Tibial artery (tissue), 4 donors: ENCODE measurements around the gene KMT2B.

Experiments
- DNase-seq, 2 donors: peaks; one replicate each; pipeline ENCODE4 v3.0.0-alpha.2; 2019
- H3K27ac ChIP-seq, 2 donors: fragments of 200-600 bp; sonication (generic) in 1 of 2; 1 replicate in 1 of 2; 2 replicates in 1 of 2; pipeline ENCODE4 v1.5.1; 2018 to 2019; ENCODE audit warnings: mild to moderate bottlenecking in 1 of 2
- H3K27me3 ChIP-seq, 2 donors: fragments of 200-600 bp; sonication (generic) in 1 of 2; one replicate each; pipeline versions ENCODE4 v1.5.1 to v1.6.0; 2016 to 2019
- H3K36me3 ChIP-seq, 3 donors: fragments of 200-600 bp; sonication (generic) in 2 of 3; one replicate each; pipeline ENCODE4 v1.5.1; 2016 to 2019; ENCODE audit warnings: mild to moderate bottlenecking in 2 of 3
- H3K4me1 ChIP-seq, 4 donors: fragments of 200-600 bp; sonication (generic) in 2 of 4; 1 replicate in 3 of 4; 2 replicates in 1 of 4; pipeline ENCODE4 v1.5.1; 2016 to 2019
- H3K4me3 ChIP-seq, 2 donors: fragments of 200-600 bp; sonication (generic) in 1 of 2; 1 replicate in 1 of 2; 2 replicates in 1 of 2; pipeline ENCODE4 v1.5.1; 2018 to 2019; ENCODE audit warnings: mild to moderate bottlenecking in 2 of 2
- H3K9me3 ChIP-seq, 3 donors: fragments of 200-600 bp; sonication (generic) in 1 of 3; one replicate each; pipeline ENCODE4 v1.5.1; 2016 to 2019
- intact Hi-C: fragments of 100-400 bp; cut with DNase I; formaldehyde crosslinking; loops from one replicate; pipeline ENCODE4 v1.15.0; 2023; ENCODE audit warnings: low total_unique reads
- TF ChIP-seq, protein P1 (sequence below), 2 experiments: fragments of 200-600 bp in 1 of 2; fragments of 450-650 bp in 1 of 2; IDR thresholded peaks; one replicate each; pipeline ENCODE4 v1.5.1; 2017 to 2019; ENCODE audit warnings: antibody characterized with exemption in 2 of 2, mild to moderate bottlenecking in 1 of 2, moderate library complexity in 1 of 2

Gene KMT2B

DNA sequence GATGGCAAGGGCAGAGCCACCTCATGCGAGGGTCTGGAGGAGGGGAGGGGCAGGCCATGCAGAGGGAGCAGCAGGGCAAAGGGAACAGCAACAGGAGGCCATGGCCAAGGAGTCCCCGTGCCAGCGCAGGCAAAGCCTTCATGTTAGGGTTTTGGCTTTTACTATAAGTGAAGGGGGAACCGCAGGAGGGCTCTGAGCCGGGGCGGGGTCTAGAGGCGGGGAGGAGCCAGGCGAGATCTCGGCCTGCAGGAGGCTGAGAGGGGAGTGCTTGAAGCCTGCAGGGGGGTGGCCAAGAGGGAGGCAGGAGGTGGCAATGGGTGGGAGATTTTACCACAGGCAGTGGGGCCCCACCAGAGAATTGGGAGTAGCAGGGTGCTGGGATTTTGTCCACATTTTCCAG lies 63.8 kb downstream of the KMT2B start:
- intact Hi-C loops = no loop called here
- Histone ChIP-seq H3K4me3 (no peak overlapping the region), H3K27me3 (no peaks in the 10 kb centered on the region), H3K36me3 (peaks cover 22 to 92% (median 50%) of the 10 kb centered on the region in 3 donors), H3K9me3 (no peaks in the 10 kb centered on the region), H3K4me1 (peaks cover 0 to under 1% (median 0%) of the 10 kb centered on the region in 4 donors), H3K27ac (no peak overlapping the region)
- DNase-seq = no peak
- TF ChIP-seq, protein P1, sequence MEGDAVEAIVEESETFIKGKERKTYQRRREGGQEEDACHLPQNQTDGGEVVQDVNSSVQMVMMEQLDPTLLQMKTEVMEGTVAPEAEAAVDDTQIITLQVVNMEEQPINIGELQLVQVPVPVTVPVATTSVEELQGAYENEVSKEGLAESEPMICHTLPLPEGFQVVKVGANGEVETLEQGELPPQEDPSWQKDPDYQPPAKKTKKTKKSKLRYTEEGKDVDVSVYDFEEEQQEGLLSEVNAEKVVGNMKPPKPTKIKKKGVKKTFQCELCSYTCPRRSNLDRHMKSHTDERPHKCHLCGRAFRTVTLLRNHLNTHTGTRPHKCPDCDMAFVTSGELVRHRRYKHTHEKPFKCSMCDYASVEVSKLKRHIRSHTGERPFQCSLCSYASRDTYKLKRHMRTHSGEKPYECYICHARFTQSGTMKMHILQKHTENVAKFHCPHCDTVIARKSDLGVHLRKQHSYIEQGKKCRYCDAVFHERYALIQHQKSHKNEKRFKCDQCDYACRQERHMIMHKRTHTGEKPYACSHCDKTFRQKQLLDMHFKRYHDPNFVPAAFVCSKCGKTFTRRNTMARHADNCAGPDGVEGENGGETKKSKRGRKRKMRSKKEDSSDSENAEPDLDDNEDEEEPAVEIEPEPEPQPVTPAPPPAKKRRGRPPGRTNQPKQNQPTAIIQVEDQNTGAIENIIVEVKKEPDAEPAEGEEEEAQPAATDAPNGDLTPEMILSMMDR (IDR thresholded peaks at IDR 0.05) = no peak

DNA sequence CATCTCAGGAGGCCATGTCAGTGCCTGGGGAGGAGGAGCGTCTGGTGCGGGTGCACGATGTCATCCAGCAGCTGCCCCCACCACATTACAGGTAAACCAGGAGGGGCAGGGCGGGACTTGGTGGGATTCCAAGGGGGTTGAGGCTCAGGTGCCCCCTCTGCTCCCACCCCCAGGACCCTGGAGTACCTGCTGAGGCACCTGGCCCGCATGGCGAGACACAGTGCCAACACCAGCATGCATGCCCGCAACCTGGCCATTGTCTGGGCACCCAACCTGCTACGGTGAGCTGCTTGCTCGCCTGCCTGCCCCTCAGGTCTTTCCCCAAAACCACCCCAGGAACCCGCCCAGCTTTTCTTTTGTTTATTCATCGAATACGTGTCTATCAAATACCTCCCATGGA lies 64.8 kb downstream of the KMT2B start:
- H3K4me1 ChIP-seq = no peaks in the 10 kb centered on the region
- peaks cover 27 to 99% (median 50%) of the 10 kb centered on the region in 3 donors for H3K36me3 ChIP-seq
- no peak for DNase-seq
- intact Hi-C loops = no loop called here
- H3K27me3 ChIP-seq = no peaks in the 10 kb centered on the region
- H3K27ac ChIP-seq = no peak overlapping the region
- no peaks in the 10 kb centered on the region for H3K9me3 ChIP-seq
- H3K4me3 ChIP-seq = no peak overlapping the region
- TF ChIP-seq, protein P1 (IDR thresholded peaks at IDR 0.05) = no peak

DNA sequence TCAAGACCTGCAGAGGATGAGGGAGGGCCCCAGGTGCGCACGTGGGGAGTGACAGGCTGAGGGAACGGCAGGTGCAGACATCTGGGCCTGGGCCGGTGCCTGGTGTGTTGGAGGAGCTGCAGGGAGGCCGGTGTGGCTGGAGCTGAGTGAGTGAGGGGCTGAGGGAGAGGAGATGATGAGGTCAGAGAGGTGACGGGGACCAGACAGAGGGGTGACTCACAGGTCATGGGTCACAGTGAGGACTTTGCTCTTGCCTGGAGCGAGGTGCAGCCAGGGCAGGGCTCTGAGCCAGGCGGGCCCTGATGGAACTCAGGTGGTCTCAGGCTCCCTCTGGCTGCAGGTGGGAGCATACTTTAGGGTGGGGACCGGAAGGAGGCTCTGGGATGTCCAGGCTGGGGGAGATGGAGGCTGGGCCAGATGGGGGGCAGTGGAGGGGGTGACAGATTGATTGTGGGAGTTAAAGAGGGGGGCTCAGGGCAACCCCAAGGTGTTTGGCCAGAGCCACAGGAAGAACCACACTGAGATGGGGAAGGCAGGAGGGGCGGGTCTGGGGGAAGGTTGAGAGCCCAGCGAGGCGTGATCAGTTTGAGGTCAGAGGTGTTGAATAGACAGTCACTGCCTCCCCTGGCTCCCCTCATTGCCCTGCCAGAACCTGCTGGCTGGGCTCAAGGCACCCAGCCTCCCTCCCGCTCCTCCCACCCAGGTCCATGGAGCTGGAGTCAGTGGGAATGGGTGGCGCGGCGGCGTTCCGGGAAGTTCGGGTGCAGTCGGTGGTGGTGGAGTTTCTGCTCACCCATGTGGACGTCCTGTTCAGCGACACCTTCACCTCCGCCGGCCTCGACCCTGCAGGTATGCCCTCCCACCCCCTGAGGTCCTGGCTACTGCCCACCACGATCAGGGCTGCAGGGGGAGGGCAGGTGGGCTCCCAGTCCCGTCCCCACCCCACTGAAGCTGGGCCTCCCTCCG lies 65.9 kb downstream of the KMT2B start:
- Histone ChIP-seq H3K4me3 (no peak overlapping the region), H3K27ac (no peak overlapping the region), H3K36me3 (peaks cover 27 to 94% (median 45%) of the 10 kb centered on the region in 3 donors), H3K9me3 (no peaks in the 10 kb centered on the region), H3K27me3 (no peaks in the 10 kb centered on the region), H3K4me1 (no peaks in the 10 kb centered on the region)
- intact Hi-C loops = no loop called here
- TF ChIP-seq, protein P1 (IDR thresholded peaks at IDR 0.05) = no peak
- no peak for DNase-seq

DNA sequence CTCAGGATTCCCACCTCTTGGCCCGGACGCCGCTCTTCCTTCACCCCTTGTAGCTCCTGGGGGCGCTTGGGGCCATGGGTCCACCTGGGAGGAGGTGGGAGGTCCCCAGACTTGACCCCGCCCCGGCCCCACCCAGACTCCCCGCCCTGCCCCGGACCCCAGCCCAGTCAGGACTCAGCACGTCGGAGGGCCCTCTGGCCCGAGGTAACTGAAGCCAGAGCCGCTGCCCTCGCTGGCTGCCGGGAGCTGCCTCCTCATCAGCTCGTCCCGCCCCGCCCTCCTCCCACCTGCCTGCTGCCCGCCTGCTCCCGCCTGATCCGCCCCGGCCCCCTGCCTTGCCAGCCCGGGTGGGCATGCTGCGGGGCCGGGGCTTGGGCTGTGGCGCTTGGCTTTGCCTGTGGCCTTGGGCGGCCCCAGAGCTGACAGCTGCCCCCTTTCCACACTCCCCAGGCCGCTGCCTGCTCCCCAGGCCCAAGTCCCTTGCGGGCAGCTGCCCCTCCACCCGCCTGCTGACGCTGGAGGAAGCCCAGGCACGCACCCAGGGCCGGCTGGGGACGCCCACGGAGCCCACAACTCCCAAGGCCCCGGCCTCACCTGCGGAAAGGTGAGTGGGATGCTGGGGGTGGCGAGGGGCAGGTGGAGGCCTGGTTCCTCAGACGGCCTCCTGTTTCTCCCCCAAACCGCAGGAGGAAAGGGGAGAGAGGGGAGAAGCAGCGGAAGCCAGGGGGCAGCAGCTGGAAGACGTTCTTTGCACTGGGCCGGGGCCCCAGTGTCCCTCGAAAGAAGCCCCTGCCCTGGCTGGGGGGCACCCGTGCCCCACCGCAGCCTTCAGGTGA lies 66.9 kb downstream of the KMT2B start:
- H3K36me3 ChIP-seq = peaks cover 27 to 85% (median 42%) of the 10 kb centered on the region in 3 donors

DNA sequence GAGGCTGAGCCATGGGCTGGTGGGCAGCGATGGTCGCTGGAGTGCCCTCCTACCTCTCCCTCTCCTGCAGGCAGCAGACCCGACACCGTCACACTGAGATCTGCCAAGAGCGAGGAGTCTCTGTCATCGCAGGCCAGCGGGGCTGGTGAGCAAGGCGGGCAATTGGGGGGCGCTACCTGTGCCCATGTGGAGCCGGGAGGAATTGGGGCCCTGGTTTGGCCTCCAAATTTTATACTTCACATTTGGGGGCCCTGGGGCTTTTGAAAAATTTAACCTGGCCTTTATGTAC lies 67.5 kb downstream of the KMT2B start:
- TF ChIP-seq, protein P1 (IDR thresholded peaks at IDR 0.05) = no peak
- no peaks in the 10 kb centered on the region for H3K4me1 ChIP-seq
- no peak overlapping the region for H3K27ac ChIP-seq
- H3K27me3 ChIP-seq = no peaks in the 10 kb centered on the region
- H3K4me3 ChIP-seq = no peak overlapping the region
- H3K9me3 ChIP-seq = no peaks in the 10 kb centered on the region
- H3K36me3 ChIP-seq = peaks cover 21 to 79% (median 38%) of the 10 kb centered on the region in 3 donors
- DNase-seq = no peak
- intact Hi-C loops = no loop called here

More for the DNA sequence above, 66.9 kb downstream of the KMT2B start:
- Histone ChIP-seq H3K27me3 (no peaks in the 10 kb centered on the region), H3K4me1 (no peaks in the 10 kb centered on the region), H3K27ac (no peak overlapping the region), H3K4me3 (no peak overlapping the region), H3K9me3 (no peaks in the 10 kb centered on the region)
- TF ChIP-seq, protein P1 (IDR thresholded peaks at IDR 0.05) = no peak
- intact Hi-C loops = no loop called here
- DNase-seq = no peak
